ENCODE measurements around the gene RNF217. TPM values are rescaled to one million over a fixed set of nuclear protein-coding genes. Genes with fewer than 3 reads are reported as not detected.

RNF217 gene
- total RNA-seq, 6 donors from 2014 or later = 14.6 to 55.5 (median 31.9) TPM

DNA sequence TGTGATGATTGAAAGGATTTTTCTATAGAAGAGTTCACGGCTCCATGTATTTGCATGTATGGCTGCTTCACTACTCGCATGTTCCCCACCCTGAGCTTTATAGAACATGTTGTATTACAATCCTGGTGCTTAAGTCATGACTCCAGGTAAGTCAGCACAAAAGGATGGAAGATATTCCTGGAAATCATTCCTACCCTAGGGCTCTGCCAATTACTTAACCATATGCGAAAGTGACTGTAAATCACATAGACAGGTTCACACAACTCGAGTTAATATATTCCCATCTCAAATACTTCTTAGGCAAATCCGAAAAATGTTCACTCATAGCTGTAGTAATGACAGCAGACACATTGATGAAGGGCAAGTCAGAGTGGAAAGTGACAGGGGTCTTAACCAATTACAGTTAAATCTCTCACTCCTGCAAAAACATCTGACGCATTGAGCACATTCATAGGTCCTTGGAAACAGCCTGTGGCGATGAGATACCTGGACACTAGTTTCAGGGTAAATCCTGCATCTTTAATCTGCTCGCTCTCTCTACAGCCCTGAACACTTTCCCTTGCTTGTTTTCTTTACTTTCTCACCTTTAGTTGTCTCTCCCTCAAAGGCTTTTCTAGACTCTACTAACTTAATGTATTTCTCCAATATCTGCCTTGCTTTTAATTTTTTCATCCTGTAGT is 35.1 kb downstream of the RNF217 start:
- no peak overlapping the region for H3K4me3 ChIP-seq
- no peaks in the 10 kb centered on the region for H3K27me3 ChIP-seq
- no peaks in the 10 kb centered on the region for H3K9me3 ChIP-seq
- peaks cover 0 to 7% (median 0%) of the 10 kb centered on the region in 4 donors for H3K36me3 ChIP-seq
- TF ChIP-seq POLR2AphosphoS5 (IDR thresholded peaks at IDR 0.05) (no peak), POLR2A (IDR thresholded peaks at IDR 0.05) (no peak)
- TF ChIP-seq, protein P1, sequence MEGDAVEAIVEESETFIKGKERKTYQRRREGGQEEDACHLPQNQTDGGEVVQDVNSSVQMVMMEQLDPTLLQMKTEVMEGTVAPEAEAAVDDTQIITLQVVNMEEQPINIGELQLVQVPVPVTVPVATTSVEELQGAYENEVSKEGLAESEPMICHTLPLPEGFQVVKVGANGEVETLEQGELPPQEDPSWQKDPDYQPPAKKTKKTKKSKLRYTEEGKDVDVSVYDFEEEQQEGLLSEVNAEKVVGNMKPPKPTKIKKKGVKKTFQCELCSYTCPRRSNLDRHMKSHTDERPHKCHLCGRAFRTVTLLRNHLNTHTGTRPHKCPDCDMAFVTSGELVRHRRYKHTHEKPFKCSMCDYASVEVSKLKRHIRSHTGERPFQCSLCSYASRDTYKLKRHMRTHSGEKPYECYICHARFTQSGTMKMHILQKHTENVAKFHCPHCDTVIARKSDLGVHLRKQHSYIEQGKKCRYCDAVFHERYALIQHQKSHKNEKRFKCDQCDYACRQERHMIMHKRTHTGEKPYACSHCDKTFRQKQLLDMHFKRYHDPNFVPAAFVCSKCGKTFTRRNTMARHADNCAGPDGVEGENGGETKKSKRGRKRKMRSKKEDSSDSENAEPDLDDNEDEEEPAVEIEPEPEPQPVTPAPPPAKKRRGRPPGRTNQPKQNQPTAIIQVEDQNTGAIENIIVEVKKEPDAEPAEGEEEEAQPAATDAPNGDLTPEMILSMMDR (IDR thresholded peaks at IDR 0.05) = no peak
- ATAC-seq (ENCODE audit: low FRiP score in 2 of 2) (no peak), DNase-seq (no peak)
- 91 to 92% methylated on average over 8 of the region's 8 CpGs for WGBS, 2 donors
- peaks cover under 1 to 21% (median 9%) of the 10 kb centered on the region in 4 donors for H3K4me1 ChIP-seq
- no peak overlapping the region for H3K27ac ChIP-seq

DNA sequence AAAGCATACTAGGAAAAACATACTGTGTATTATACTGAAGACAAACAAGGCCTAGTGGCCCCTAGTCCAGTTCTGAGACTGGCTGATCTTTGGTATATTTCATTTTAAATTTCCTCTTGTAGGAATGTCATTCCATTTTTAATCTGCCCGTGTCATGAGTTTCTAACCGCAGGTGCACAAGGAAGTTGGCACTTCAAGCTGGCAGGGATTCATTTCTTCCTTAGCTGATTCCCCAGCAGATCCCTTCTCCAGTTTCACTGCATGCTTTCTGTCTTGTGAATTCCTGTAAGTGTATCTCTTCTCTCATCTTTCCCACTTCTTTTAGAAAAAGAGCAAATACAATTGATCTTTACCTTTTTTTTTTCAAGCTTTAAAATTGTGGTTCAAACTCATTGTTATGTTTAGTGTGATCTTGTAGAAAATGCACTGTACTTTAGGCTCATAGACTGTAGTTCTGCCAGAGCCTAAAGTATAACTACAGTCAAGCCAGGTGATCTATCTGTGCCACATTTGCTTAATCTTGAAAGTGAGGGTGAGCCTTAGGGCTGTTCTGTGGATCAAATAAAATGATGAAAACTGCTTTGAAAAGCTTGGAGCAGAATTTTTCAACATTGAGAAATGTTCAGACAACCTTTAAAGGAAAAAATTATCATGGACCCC is 37.0 kb downstream of the RNF217 start:
- ATAC-seq (ENCODE audit: low FRiP score in 2 of 2) = no peak
- peaks cover 6 to 22% (median 14%) of the 10 kb centered on the region in 4 donors for H3K4me1 ChIP-seq

DNA sequence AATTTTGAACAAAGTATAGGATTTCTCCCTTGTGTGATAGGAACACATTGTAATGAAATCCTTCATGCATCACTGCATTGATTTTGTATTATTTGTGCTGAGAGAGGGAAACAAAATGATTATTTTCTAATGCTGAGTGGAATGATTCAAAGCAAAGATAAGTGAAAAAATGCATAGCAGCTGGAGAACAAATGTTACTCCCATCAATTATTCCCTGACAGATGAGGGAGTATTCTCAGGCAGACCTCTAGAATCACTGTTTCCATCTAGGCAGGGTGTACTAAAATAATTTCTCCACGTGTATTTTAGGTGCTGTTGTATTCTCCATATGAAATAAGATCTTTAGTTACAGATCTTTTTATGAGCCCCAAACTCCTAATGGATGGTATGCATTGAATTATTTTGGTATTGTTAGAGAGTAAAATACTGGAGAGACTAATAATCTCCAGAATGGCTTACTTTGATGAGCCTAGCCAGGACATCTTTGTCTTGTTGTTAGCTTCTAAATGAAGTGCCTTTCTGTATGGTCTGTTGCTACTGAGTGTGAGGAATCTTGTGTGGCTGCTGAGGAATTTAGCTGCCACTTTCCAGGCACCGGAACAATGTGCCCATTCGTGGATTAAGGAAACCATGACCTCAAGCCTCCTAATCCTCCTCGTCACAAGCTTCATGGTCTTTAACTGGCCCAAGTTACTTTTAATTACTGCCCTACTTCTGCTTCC is 39.6 kb downstream of the RNF217 start:
- Histone ChIP-seq H3K36me3 (peaks cover 0 to 7% (median 0%) of the 10 kb centered on the region in 4 donors), H3K27me3 (no peaks in the 10 kb centered on the region), H3K27ac (peak overlapping the region in 2 of 4 donors; percentile 23 to 62), H3K9me3 (no peaks in the 10 kb centered on the region), H3K4me3 (peak overlapping the region in 3 of 4 donors; percentile 18 to 32 (median 27)), H3K4me1 (peaks cover 6 to 17% (median 12%) of the 10 kb centered on the region in 4 donors)
- no peak for DNase-seq
- TF ChIP-seq, protein P1 (IDR thresholded peaks at IDR 0.05) = no peak
- TF ChIP-seq POLR2A (IDR thresholded peaks at IDR 0.05) (no peak), POLR2AphosphoS5 (IDR thresholded peaks at IDR 0.05) (no peak), EP300 (IDR thresholded peaks at IDR 0.05) (no peak)
- ATAC-seq (ENCODE audit: low FRiP score in 2 of 2) = peak in 1 of 2 donors; percentile 19
- 30 to 33% methylated on average over 4 of the region's 4 CpGs for WGBS, 2 donors

More for the DNA sequence above, 37.0 kb downstream of the RNF217 start:
- 0 to 22% methylated on average over 2 of the region's 2 CpGs for WGBS, 2 donors
- TF ChIP-seq, protein P1 (IDR thresholded peaks at IDR 0.05) = no peak
- DNase-seq = peak in 1 of 2 donors; percentile 58
- H3K4me3 ChIP-seq = no peak overlapping the region
- H3K27me3 ChIP-seq = no peaks in the 10 kb centered on the region
- peak overlapping the region in 3 of 4 donors; percentile 6 to 30 (median 24) for H3K27ac ChIP-seq
- H3K36me3 ChIP-seq = peaks cover 0 to 7% (median 0%) of the 10 kb centered on the region in 4 donors
- H3K9me3 ChIP-seq = no peaks in the 10 kb centered on the region

DNA sequence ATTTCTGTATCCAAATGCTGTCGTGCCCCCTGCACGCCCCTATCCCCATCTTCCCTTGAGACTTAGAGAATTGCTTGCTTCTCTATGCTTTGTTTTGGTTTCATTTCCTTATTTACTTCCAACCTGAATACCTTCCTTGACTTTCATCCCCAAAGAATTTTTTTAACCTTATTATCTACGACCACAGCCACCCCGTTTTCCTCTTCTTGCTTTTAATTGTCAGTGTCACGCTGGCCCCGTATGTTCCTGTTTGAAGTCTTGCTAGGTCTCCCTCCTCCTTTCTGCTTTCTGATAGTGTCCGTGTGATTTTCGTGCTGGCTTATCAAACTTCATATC is 40.1 kb downstream of the RNF217 start:
- Histone ChIP-seq H3K27ac (peak overlapping the region in 2 of 4 donors; percentile 23 to 62), H3K4me3 (peak overlapping the region in 3 of 4 donors; percentile 18 to 32 (median 27)), H3K4me1 (peaks cover 6 to 17% (median 12%) of the 10 kb centered on the region in 4 donors), H3K27me3 (no peaks in the 10 kb centered on the region), H3K9me3 (no peaks in the 10 kb centered on the region), H3K36me3 (peaks cover 0 to 6% (median 0%) of the 10 kb centered on the region in 4 donors)
- ATAC-seq (ENCODE audit: low FRiP score in 2 of 2) = no peak
- 45 to 47% methylated on average over 8 of the region's 8 CpGs for WGBS, 2 donors
- no peak for TF ChIP-seq EP300 (IDR thresholded peaks at IDR 0.05)
- no peak for TF ChIP-seq POLR2AphosphoS5 (IDR thresholded peaks at IDR 0.05)
- no peak for TF ChIP-seq POLR2A (IDR thresholded peaks at IDR 0.05)
- TF ChIP-seq, protein P1 (IDR thresholded peaks at IDR 0.05) = no peak
- DNase-seq = no peak
